ENCODE results near the gene TBC1D9. TPM values are rescaled to one million over a fixed set of nuclear protein-coding genes. Genes with fewer than 3 reads are reported as not detected.

The TBC1D9 gene
- total and polyA plus RNA-seq, 2 of the 13 experiments (the other 11 are each of a cell fraction or from before 2014, with no cell fraction given) = 11.9 to 12.2 TPM

DNA sequence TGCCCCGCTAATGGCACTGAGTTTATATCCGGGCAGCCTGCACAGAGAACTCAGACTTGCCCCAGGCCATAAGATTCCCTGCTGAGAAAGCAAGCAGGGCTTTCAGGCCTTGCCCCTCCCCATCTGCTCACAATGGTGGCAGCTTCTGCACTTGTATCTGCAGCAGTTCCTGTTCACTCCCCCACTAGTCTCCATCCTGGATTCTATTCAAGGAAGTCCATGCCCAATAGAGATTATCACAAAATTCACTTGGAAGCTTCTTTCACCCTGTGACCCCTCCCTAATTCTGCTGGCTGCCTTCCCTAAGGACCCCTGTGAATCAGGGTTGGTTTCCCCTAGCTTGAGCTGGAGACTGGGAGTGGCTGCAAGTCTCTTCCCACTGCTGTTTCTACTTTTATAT, 152.9 kb downstream of the TBC1D9 start (continued):
- TF ChIP-seq ZNF318 (CRISPR knock-in tag; IDR thresholded peaks at IDR 0.05) (no peak), IRX3 (CRISPR knock-in tag; IDR thresholded peaks at IDR 0.05; ENCODE audit: borderline replicate concordance, low read depth) (no peak), SMC3 (IDR thresholded peaks at IDR 0.05; ENCODE audit: low read length) (no peak), ZKSCAN8 (CRISPR knock-in tag; IDR thresholded peaks at IDR 0.05; ENCODE audit: borderline replicate concordance) (no peak), ZNF781 (CRISPR knock-in tag; IDR thresholded peaks at IDR 0.05; ENCODE audit: borderline replicate concordance, not compliant biosample characterization) (no peak), ZNF724P (CRISPR knock-in tag; IDR thresholded peaks at IDR 0.05; ENCODE audit: borderline replicate concordance) (no peak), PCBP1 (IDR thresholded peaks at IDR 0.05; ENCODE audit: borderline replicate concordance, low read depth, low read length) (no peak), HCFC1 (IDR thresholded peaks at IDR 0.05; ENCODE audit: low read depth, low read length) (no peak)
- TF ChIP-seq, protein P1, sequence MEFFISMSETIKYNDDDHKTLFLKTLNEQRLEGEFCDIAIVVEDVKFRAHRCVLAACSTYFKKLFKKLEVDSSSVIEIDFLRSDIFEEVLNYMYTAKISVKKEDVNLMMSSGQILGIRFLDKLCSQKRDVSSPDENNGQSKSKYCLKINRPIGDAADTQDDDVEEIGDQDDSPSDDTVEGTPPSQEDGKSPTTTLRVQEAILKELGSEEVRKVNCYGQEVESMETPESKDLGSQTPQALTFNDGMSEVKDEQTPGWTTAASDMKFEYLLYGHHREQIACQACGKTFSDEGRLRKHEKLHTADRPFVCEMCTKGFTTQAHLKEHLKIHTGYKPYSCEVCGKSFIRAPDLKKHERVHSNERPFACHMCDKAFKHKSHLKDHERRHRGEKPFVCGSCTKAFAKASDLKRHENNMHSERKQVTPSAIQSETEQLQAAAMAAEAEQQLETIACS (CRISPR knock-in tag; IDR thresholded peaks at IDR 0.05) = no peak

All from HepG2 (cell line).